ENCODE results near the gene ARHGEF28.

- TF ChIP-seq POLR2A (IDR thresholded peaks at IDR 0.05) = no peak
- TF ChIP-seq, protein P1, sequence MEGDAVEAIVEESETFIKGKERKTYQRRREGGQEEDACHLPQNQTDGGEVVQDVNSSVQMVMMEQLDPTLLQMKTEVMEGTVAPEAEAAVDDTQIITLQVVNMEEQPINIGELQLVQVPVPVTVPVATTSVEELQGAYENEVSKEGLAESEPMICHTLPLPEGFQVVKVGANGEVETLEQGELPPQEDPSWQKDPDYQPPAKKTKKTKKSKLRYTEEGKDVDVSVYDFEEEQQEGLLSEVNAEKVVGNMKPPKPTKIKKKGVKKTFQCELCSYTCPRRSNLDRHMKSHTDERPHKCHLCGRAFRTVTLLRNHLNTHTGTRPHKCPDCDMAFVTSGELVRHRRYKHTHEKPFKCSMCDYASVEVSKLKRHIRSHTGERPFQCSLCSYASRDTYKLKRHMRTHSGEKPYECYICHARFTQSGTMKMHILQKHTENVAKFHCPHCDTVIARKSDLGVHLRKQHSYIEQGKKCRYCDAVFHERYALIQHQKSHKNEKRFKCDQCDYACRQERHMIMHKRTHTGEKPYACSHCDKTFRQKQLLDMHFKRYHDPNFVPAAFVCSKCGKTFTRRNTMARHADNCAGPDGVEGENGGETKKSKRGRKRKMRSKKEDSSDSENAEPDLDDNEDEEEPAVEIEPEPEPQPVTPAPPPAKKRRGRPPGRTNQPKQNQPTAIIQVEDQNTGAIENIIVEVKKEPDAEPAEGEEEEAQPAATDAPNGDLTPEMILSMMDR (IDR thresholded peaks at IDR 0.05) = no peak
These were observed 28.9 kb downstream of the ARHGEF28 start for GRCh38 chr5:73654819-73655318.
